Measurements from ENCODE around the gene KIAA1549. TPM values are rescaled to one million over a fixed set of nuclear protein-coding genes. Genes with fewer than 3 reads are reported as not detected.

Gene KIAA1549
- total RNA-seq, 1 donor from 2014 or later = 5.8 TPM

DNA sequence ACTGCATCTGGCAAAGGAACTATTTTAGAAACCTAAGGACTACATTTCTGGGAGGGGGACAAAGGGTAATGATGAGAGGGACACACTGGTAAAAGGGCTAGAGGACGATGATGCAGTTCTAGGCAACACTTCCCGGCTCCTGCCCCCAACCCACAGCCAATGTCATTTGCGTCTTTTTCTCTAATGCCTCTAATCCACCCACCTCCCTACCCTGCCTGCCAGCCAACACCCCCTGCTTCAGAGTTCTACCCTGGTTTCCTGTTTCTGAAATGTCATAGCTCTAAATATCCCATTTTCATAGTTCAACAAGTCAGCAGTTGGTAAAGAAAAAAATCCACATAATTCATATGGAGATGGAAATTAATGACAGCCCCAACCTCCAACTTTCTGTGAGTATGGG lies 79.0 kb downstream of the KIAA1549 start:
- Histone ChIP-seq H3K27me3 (ENCODE audit: control insufficient read depth, insufficient read depth, low read length) (no peaks in the 10 kb centered on the region), H3K4me3 (ENCODE audit: low read depth, low read length) (no peak overlapping the region), H3K36me3 (ENCODE audit: control insufficient read depth, insufficient read depth, low read length) (no peaks in the 10 kb centered on the region)
- TF ChIP-seq, protein P1, sequence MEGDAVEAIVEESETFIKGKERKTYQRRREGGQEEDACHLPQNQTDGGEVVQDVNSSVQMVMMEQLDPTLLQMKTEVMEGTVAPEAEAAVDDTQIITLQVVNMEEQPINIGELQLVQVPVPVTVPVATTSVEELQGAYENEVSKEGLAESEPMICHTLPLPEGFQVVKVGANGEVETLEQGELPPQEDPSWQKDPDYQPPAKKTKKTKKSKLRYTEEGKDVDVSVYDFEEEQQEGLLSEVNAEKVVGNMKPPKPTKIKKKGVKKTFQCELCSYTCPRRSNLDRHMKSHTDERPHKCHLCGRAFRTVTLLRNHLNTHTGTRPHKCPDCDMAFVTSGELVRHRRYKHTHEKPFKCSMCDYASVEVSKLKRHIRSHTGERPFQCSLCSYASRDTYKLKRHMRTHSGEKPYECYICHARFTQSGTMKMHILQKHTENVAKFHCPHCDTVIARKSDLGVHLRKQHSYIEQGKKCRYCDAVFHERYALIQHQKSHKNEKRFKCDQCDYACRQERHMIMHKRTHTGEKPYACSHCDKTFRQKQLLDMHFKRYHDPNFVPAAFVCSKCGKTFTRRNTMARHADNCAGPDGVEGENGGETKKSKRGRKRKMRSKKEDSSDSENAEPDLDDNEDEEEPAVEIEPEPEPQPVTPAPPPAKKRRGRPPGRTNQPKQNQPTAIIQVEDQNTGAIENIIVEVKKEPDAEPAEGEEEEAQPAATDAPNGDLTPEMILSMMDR (IDR thresholded peaks at IDR 0.05; ENCODE audit: insufficient read depth, low read length, poor library complexity, severe bottlenecking) = no peak
- no peak for DNase-seq (ENCODE audit: low read depth)

GRCh38 chr7:138900035-138900828 lies 81.0 kb downstream of the KIAA1549 start:
- no peaks in the 10 kb centered on the region for H3K36me3 ChIP-seq (ENCODE audit: control insufficient read depth, insufficient read depth, low read length)
- no peak for DNase-seq (ENCODE audit: low read depth)
- TF ChIP-seq, protein P1 (IDR thresholded peaks at IDR 0.05; ENCODE audit: insufficient read depth, low read length, poor library complexity, severe bottlenecking) = no peak
- H3K27me3 ChIP-seq (ENCODE audit: control insufficient read depth, insufficient read depth, low read length) = no peaks in the 10 kb centered on the region
- H3K4me3 ChIP-seq (ENCODE audit: low read depth, low read length) = no peak overlapping the region

GRCh38 chr7:138898802-138899201 lies 82.4 kb downstream of the KIAA1549 start:
- Histone ChIP-seq H3K4me3 (ENCODE audit: low read depth, low read length) (no peak overlapping the region), H3K36me3 (ENCODE audit: control insufficient read depth, insufficient read depth, low read length) (no peaks in the 10 kb centered on the region), H3K27me3 (ENCODE audit: control insufficient read depth, insufficient read depth, low read length) (no peaks in the 10 kb centered on the region)
- no peak for DNase-seq (ENCODE audit: low read depth)
- TF ChIP-seq, protein P1 (IDR thresholded peaks at IDR 0.05; ENCODE audit: insufficient read depth, low read length, poor library complexity, severe bottlenecking) = no peak

DNA sequence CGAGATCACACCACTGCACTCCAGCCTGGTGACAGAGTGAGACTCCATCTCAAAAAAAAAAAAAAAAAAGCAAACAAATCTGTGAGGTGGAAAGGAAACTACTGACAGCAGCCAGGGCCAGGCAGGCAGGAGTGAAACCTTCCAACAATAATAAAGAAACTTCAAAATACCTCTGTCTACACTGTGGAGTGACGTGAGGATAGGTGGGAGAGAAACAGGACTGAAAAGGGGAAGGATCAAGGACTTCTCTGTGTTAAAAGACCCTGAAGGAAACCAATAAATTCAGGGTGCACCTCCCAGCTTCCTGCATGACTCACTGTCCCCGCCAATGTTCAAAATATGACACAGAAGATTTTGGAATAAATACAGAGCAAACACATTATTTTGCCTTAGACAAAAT lies 82.9 kb downstream of the KIAA1549 start:
- H3K36me3 ChIP-seq (ENCODE audit: control insufficient read depth, insufficient read depth, low read length) = no peaks in the 10 kb centered on the region
- no peak for DNase-seq (ENCODE audit: low read depth)
- TF ChIP-seq, protein P1 (IDR thresholded peaks at IDR 0.05; ENCODE audit: insufficient read depth, low read length, poor library complexity, severe bottlenecking) = no peak
- no peak overlapping the region for H3K4me3 ChIP-seq (ENCODE audit: low read depth, low read length)
- H3K27me3 ChIP-seq (ENCODE audit: control insufficient read depth, insufficient read depth, low read length) = no peaks in the 10 kb centered on the region

DNA sequence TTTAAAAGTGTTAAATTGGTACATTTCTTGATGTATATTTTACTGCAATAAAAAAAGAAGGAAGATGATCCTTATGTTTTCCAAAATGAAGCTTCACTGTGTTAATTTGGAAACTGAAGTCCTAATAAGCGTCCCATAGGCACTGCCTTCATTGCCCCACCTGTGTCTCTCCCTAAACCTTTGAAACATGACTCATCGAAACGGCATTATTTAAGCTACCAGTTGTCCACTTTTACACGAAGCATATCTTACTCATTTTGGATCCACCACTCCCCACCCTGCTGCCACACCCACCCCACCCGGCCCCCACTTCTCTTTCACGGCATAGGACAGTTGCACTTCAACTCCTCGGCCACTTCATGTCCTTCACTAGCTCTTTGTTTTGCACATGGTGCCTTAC lies 85.5 kb downstream of the KIAA1549 start:
- no peak overlapping the region for H3K4me3 ChIP-seq (ENCODE audit: low read depth, low read length)
- DNase-seq (ENCODE audit: low read depth) = no peak
- no peaks in the 10 kb centered on the region for H3K36me3 ChIP-seq (ENCODE audit: control insufficient read depth, insufficient read depth, low read length)
- TF ChIP-seq, protein P1 (IDR thresholded peaks at IDR 0.05; ENCODE audit: insufficient read depth, low read length, poor library complexity, severe bottlenecking) = no peak
- H3K27me3 ChIP-seq (ENCODE audit: control insufficient read depth, insufficient read depth, low read length) = no peaks in the 10 kb centered on the region

DNA sequence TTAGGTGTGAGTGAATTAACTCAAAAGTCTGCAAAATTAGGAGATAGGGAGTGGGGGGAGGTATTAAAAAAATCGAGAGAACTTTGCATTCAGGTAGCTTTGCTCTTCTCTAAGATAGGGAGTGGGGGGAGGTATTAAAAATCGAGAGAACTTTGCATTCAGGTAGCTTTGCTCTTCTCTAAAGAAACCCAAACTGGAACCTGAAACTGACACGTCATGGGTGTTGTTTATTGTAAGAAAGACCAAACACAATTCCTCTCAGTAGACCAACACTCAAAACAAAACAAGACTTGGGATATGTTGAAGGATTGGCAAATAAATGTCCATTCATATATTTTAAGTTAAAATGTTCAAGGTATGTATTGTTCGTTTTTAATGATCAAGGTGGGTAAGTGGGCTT lies 87.9 kb downstream of the KIAA1549 start:
- no peaks in the 10 kb centered on the region for H3K36me3 ChIP-seq (ENCODE audit: control insufficient read depth, insufficient read depth, low read length)
- no peak overlapping the region for H3K4me3 ChIP-seq (ENCODE audit: low read depth, low read length)
- no peaks in the 10 kb centered on the region for H3K27me3 ChIP-seq (ENCODE audit: control insufficient read depth, insufficient read depth, low read length)
- TF ChIP-seq, protein P1 (IDR thresholded peaks at IDR 0.05; ENCODE audit: insufficient read depth, low read length, poor library complexity, severe bottlenecking) = no peak
- no peak for DNase-seq (ENCODE audit: low read depth)
